Fibroblast of the aortic adventitia (primary cell): ENCODE measurements around the gene RBKS. TPM values are rescaled to one million over a fixed set of nuclear protein-coding genes. Genes with fewer than 3 reads are reported as not detected.
"Not testable (repeated sequence)": the region's sequence is repeated elsewhere in the genome, so short reads cannot be mapped to it uniquely, and the experiment has no call there.

ENCODE experiments used
- DNase-seq: peaks from one replicate; pipeline ENCODE4 v3.0.0-alpha.2; 2010; ENCODE audit warnings: low read depth
- H3K4me3 ChIP-seq: 2 replicates; pipeline ENCODE4 v1.5.1; 2011; ENCODE audit warnings: low read depth, mild to moderate bottlenecking, control low read depth, low read length, moderate library complexity
- CTCF ChIP-seq: IDR thresholded peaks from 2 replicates; pipeline ENCODE4 v1.5.1; 2011; ENCODE audit warnings: mild to moderate bottlenecking, low read length, control low read depth, inconsistent platforms; ENCODE audit not compliant: insufficient read depth
- total RNA-seq: library from RNA; depleted of rRNA; stranded (reverse); fragments of >200 nt; gene quantifications from 2 replicates; pipeline ENCODE4 v1.2.3, GENCODE V29; 2012; ENCODE audit warnings: low replicate concordance

The RBKS gene
- total RNA-seq, 1 donor, result 1.4 TPM

DNA sequence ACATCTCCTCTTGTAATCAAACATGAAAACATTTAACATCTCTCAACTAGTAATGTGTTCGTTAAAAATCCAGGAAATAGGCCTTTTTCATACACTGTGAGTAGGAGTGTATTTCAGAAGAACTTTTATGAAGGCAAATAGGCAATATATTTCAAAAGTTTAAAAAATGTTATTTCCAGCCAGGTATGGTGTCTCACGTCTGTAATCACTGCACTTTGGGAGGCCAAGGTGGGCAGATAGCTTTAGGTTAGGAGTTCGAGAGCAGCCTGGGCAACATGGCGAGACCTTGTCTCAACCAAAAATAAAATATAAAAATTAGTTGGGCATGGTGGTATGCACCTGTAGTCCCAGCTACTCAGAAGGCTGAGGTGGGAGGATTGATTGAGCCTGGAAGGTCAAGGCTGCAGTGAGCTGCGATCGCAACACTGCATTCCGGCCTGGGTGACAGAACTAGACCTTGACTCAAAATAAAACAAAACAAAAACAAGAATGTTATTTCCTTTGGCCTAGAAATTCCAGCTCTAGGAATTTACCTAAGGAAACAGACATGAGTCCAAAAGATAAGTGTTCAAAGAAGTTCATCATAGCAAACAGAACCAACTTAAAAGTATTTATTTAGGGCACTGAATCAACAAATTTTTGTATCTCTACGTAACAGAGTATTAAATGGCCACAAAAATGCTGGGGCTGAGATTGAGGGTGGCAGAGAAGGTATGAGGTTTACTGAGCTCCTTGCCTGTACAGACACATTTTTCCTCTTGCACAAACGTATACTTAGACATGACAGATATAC lies 14.9 kb downstream of the RBKS start:
- DNase-seq, result no peak
- no peak for TF ChIP-seq CTCF
- no peak overlapping the region for H3K4me3 ChIP-seq

- no peak overlapping the region for H3K4me3 ChIP-seq
- no peak for TF ChIP-seq CTCF
- DNase-seq, result no peak
Observed at GRCh38 chr2:27873091-27873490, 17.1 kb downstream of the RBKS start.

GRCh38 chr2:27871802-27872201 lies 18.4 kb downstream of the RBKS start:
- H3K4me3 ChIP-seq, result no peak overlapping the region
- no peak for DNase-seq
- TF ChIP-seq CTCF, result no peak

- no peak for TF ChIP-seq CTCF
- no peak for DNase-seq
- H3K4me3 ChIP-seq, result no peak overlapping the region
Observed at GRCh38 chr2:27870724-27871123, 19.5 kb downstream of the RBKS start.

DNA sequence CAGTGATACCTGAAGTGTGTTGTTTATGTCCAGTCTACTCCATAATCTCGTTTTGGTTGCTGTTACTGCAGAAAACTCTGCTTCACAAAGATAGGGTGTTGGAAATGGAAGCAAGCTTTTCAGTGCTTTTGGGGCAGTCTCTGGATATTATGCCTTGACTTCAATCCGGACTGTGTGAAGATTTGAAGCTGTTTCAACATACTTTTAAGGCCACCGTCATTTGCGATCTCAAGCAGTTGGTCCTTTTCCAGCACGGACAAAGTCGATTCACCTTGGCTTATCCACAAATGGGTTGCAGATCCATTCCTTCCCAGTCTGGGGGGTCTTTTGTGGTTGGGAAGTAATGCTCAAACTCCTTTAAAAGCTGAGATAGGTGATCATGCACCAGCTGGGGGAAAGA lies 20.4 kb downstream of the RBKS start:
- no peak for DNase-seq
- no peak for TF ChIP-seq CTCF
- H3K4me3 ChIP-seq, result no peak overlapping the region

DNA sequence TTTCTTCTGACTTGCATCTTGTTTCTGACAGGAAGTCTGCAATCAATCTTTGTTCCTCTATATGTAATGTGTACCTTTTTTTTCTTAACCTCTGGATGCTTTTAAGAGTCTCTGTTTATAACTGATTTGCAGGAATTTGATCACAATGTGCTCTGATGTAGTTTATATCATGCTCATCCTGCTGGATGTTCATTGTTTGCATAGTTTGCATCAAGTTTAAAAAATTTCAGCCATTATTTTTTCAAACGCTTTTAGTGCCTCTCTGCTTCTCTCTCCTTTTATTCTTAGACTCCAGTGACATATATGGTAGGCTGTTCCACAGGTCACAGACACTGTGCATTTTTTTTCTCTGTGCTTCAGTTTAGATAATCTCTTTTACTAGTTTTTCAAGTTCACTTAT lies 23.9 kb downstream of the RBKS start:
- no peak overlapping the region for H3K4me3 ChIP-seq
- no peak for TF ChIP-seq CTCF
- DNase-seq, result no peak

GRCh38 chr2:27863955-27864354 lies 26.2 kb downstream of the RBKS start:
- not testable (repeated sequence) for H3K4me3 ChIP-seq, DNase-seq
